IMR-90 (cell line): Measurements from ENCODE around the gene MAP2K6. TPM values are rescaled to one million over a fixed set of nuclear protein-coding genes. Genes with fewer than 3 reads are reported as not detected.

Experiments used
- ATAC-seq: fragments of 200-7000 bp; cut with Tn5 transposase; 2 replicates; pipeline ENCODE4 v1.9.1; 2020; ENCODE audit warnings: low read depth, mild to moderate bottlenecking, moderate library complexity
- BruUV-seq: library from RNA; stranded (reverse); fragments of 400-500 nt; replicated peaks from 2 replicates; lab custom pipeline; 2021; lab: Mats Ljungman, UMichigan
- CTCF ChIA-PET: fragments of 300-600 bp; formaldehyde crosslinking; extraction: SDS; loops from one replicate; lab custom pipeline; 2021; ENCODE audit warnings: antibody characterized with exemption; lab: Yijun Ruan, JAX
- POLR2A ChIA-PET: fragments of 300-600 bp; sonication (Branson Sonifier 250); formaldehyde crosslinking; loops from one replicate; lab custom pipeline; 2022; ENCODE audit warnings: antibody characterized with exemption; ENCODE audit not compliant: unreplicated experiment; lab: Charles Lee
- DNase-seq: peaks from one replicate; pipeline ENCODE4 v3.0.0; 2013
- H2AFZ ChIP-seq: replicated peaks from 2 replicates; pipeline ENCODE3; 2013; ENCODE audit warnings: low read length, mild to moderate bottlenecking; ENCODE audit not compliant: poor library complexity
- H2AK5ac ChIP-seq: 2 replicates; pipeline ENCODE4 v1.6.1; 2013; ENCODE audit warnings: low read depth, low read length, inconsistent platforms
- H2AK9ac ChIP-seq: replicated peaks from 2 replicates; pipeline ENCODE3; 2013; ENCODE audit warnings: mild to moderate bottlenecking, low read depth, low read length, moderate library complexity; ENCODE audit not compliant: poor library complexity
- H2BK120ac ChIP-seq: 2 replicates; pipeline ENCODE4 v1.6.1; 2013; ENCODE audit warnings: low read depth, low read length, inconsistent platforms
- H2BK15ac ChIP-seq: 3 replicates; pipeline ENCODE4 v1.6.1; 2013; ENCODE audit warnings: low read depth, low read length, inconsistent platforms
- H2BK20ac ChIP-seq: 2 replicates; pipeline ENCODE4 v1.6.1; 2013; ENCODE audit warnings: low read depth, mild to moderate bottlenecking, inconsistent platforms, low read length, moderate library complexity
- H2BK5ac ChIP-seq: 2 replicates; pipeline ENCODE4 v1.6.1; 2013; ENCODE audit warnings: mild to moderate bottlenecking, low read depth, low read length, inconsistent platforms; ENCODE audit not compliant: poor library complexity, severe bottlenecking
- H3K14ac ChIP-seq: replicated peaks from 2 replicates; pipeline ENCODE4 v1.6.1; 2013; ENCODE audit warnings: low read depth, low read length, inconsistent platforms
- H3K18ac ChIP-seq: 2 replicates; pipeline ENCODE4 v1.6.1; 2013; ENCODE audit warnings: low read depth, low read length, control low read depth
- H3K23ac ChIP-seq: 2 replicates; pipeline ENCODE4 v1.6.1; 2013; ENCODE audit warnings: low read depth, low read length, inconsistent platforms
- H3K27ac ChIP-seq: 2 replicates; pipeline ENCODE4 v1.5.1; 2013; ENCODE audit warnings: mild to moderate bottlenecking, control low read depth, low read length; ENCODE audit not compliant: insufficient read depth
- H3K27me3 ChIP-seq: 2 replicates; pipeline ENCODE4 v1.6.1; 2013; ENCODE audit warnings: low read length; ENCODE audit not compliant: control insufficient read depth, insufficient read depth
- H3K36me3 ChIP-seq: 2 replicates; pipeline ENCODE4 v1.6.1; 2013; ENCODE audit warnings: low read length, mixed read lengths; ENCODE audit not compliant: control insufficient read depth, insufficient read depth
- H3K4ac ChIP-seq: 2 replicates; pipeline ENCODE4 v1.6.1; 2013; ENCODE audit warnings: low read depth, low read length, inconsistent platforms
- H3K4me1 ChIP-seq: 2 replicates; pipeline ENCODE4 v1.6.1; 2013; ENCODE audit warnings: low read length, mixed read lengths; ENCODE audit not compliant: control insufficient read depth, insufficient read depth
- H3K4me2 ChIP-seq: 2 replicates; pipeline ENCODE4 v1.6.1; 2013; ENCODE audit warnings: low read depth, mild to moderate bottlenecking, control low read depth, low read length, moderate library complexity
- H3K4me3 ChIP-seq: 2 replicates; pipeline ENCODE4 v1.5.1; 2013; ENCODE audit warnings: low read depth, mild to moderate bottlenecking, control low read depth, low read length, moderate library complexity; ENCODE audit not compliant: insufficient read depth
- H3K56ac ChIP-seq: 2 replicates; pipeline ENCODE4 v1.6.1; 2013; ENCODE audit warnings: low read length, inconsistent platforms; ENCODE audit not compliant: insufficient read depth; ENCODE audit errors: extremely low read depth
- H3K79me1 ChIP-seq, 2 experiments: 2 replicates each; pipeline ENCODE4 v1.6.1; 2013; ENCODE audit warnings: low read length in 2 of 2, inconsistent platforms in 1 of 2, low read depth in 1 of 2
- H3K9ac ChIP-seq: 2 replicates; pipeline ENCODE4 v1.6.1; 2013; ENCODE audit warnings: low read depth, low read length, control low read depth
- H3K9me1 ChIP-seq: 2 replicates; pipeline ENCODE4 v1.6.1; 2013; ENCODE audit warnings: low read length, inconsistent platforms; ENCODE audit not compliant: insufficient read depth
- H3K9me3 ChIP-seq: 2 replicates; pipeline ENCODE4 v1.6.1; 2013; ENCODE audit warnings: low read length; ENCODE audit not compliant: control insufficient read depth, insufficient read depth
- H4K20me1 ChIP-seq: 2 replicates; pipeline ENCODE4 v1.6.1; 2013; ENCODE audit warnings: low read length, inconsistent platforms; ENCODE audit not compliant: insufficient read depth
- H4K5ac ChIP-seq: 2 replicates; pipeline ENCODE4 v1.6.1; 2013; ENCODE audit warnings: mild to moderate bottlenecking, low read depth, low read length, control low read depth
- H4K8ac ChIP-seq, 2 experiments: 2 replicates each; pipeline ENCODE4 v1.6.1; 2013; ENCODE audit warnings: low read depth in 2 of 2, low read length in 2 of 2, control low read depth in 1 of 2, inconsistent platforms in 1 of 2
- H4K91ac ChIP-seq: 2 replicates; pipeline ENCODE4 v1.6.1; 2013; ENCODE audit warnings: low read depth, low read length, inconsistent platforms; ENCODE audit not compliant: insufficient read depth
- FOS ChIP-seq: fragments of 150-350 bp; IDR thresholded peaks from 2 replicates; pipeline ENCODE4 v1.6.1; 2016; ENCODE audit warnings: low read depth, low read length
- WGBS, 2 experiments: methylation state at CpG; one replicate each; pipeline versions ENCODE4 v1.1.5 to v1.1.7; 2013; ENCODE audit warnings: missing lambda C conversion rate in 2 of 2; ENCODE audit not compliant: insufficient read length in 1 of 2; ENCODE audit errors: extremely low coverage in 2 of 2; 5-methylcytosine and 5-hydroxymethylcytosine counted together
- dilution Hi-C: fragments of 300-500 bp; cut with HindIII; formaldehyde crosslinking; loops from one replicate; pipeline ENCODE4 v1.14.3; 2018; ENCODE audit warnings: low sequenced_read_pairs; ENCODE audit not compliant: unreplicated experiment
- in situ Hi-C: fragments of 300-500 bp; cut with MboI; formaldehyde crosslinking; loops from 3 replicates; pipeline ENCODE4 v1.14.3; 2019; ENCODE audit warnings: low sequenced_read_pairs, inconsistent platforms, mixed read lengths
- intact Hi-C: fragments of 100-400 bp; cut with micrococcal nuclease; formaldehyde crosslinking; loops from 2 replicates; pipeline ENCODE4 v1.10.0; 2022
- polyA plus RNA-seq, 3 experiments: library from polyadenylated mRNA; depleted of rRNA; stranded (reverse); fragments of >200 nt; gene quantifications; 2 replicates each; pipeline ENCODE4 v1.2.3, GENCODE V29; 2012; ENCODE audit warnings: low replicate concordance in 1 of 3
- total RNA-seq: library from RNA; depleted of rRNA; stranded (reverse); fragments of >200 nt; gene quantifications from 2 replicates; pipeline ENCODE4 v1.2.3, GENCODE V29; 2012

The MAP2K6 gene
- total and polyA plus RNA-seq, 2 of the 4 experiments (the other 2 are of a cell fraction), result 2.4 to 5.7 TPM

GRCh38 chr17:69430488-69430887 lies 16.0 kb downstream of the MAP2K6 start:
- Histone ChIP-seq H2AFZ (no peak overlapping the region), H2BK15ac (no peak overlapping the region), H3K27ac (no peak overlapping the region), H2AK9ac (no peak overlapping the region), H3K4me2 (no peak overlapping the region), H3K4me3 (no peak overlapping the region), H4K8ac (no peak overlapping the region), H2AK5ac (no peak overlapping the region), H3K9me3 (no peaks in the 10 kb centered on the region), H3K36me3 (no peaks in the 10 kb centered on the region), H4K20me1 (no peaks in the 10 kb centered on the region), H3K27me3 (no peaks in the 10 kb centered on the region), H3K9me1 (no peaks in the 10 kb centered on the region), H2BK5ac (no peak overlapping the region), H3K56ac (no peak overlapping the region), H2BK120ac (no peak overlapping the region), H3K4ac (no peak overlapping the region), H3K9ac (no peak overlapping the region), H2BK20ac (no peak overlapping the region), H4K91ac (no peak overlapping the region), H3K4me1 (no peaks in the 10 kb centered on the region), H3K14ac (no peak overlapping the region), H3K79me1 (no peaks in the 10 kb centered on the region), H4K5ac (no peak overlapping the region), H3K18ac (no peak overlapping the region), H3K23ac (no peak overlapping the region)
- no TSS peak for BruUV-seq
- WGBS, 2 experiments, result no CpG with 5 or more reads among the region's 4 CpGs
- CTCF ChIA-PET, result no interaction called here
- peak; percentile 32; the same call in 1 of the 2 replicates for ATAC-seq
- dilution Hi-C loops (no loop called here), in situ Hi-C loops (no loop called here), intact Hi-C loops (no loop called here)
- TF ChIP-seq FOS, result no peak
- POLR2A ChIA-PET, result no interaction called here
- DNase-seq, result no peak
